NB4 (cell line): ENCODE data around the gene RPL4.

Experiments
- DNase-seq: peaks from one replicate; pipeline ENCODE4 v3.0.0; 2010; ENCODE audit warnings: low read depth
- H3K4me3 ChIP-seq: one replicate; pipeline ENCODE4 v1.5.1; 2011; ENCODE audit warnings: mild to moderate bottlenecking, low read depth, low read length, moderate library complexity
- MYC ChIP-seq: IDR thresholded peaks from 2 replicates; pipeline ENCODE4 v1.6.1; 2011; ENCODE audit warnings: low read depth, low read length
- POLR2A ChIP-seq: IDR thresholded peaks from 2 replicates; pipeline ENCODE4 v1.6.1; 2011; ENCODE audit warnings: mild to moderate bottlenecking; ENCODE audit not compliant: insufficient read length; ENCODE audit errors: extremely low read depth
- TF ChIP-seq, protein P1 (sequence below): IDR thresholded peaks from one replicate; pipeline ENCODE4 v1.5.1; 2012; ENCODE audit warnings: low read depth, low read length
- TF ChIP-seq, protein P2 (sequence below): IDR thresholded peaks from 2 replicates; pipeline ENCODE4 v1.6.1; 2011; ENCODE audit warnings: low read depth, low read length

The RPL4 gene

DNA sequence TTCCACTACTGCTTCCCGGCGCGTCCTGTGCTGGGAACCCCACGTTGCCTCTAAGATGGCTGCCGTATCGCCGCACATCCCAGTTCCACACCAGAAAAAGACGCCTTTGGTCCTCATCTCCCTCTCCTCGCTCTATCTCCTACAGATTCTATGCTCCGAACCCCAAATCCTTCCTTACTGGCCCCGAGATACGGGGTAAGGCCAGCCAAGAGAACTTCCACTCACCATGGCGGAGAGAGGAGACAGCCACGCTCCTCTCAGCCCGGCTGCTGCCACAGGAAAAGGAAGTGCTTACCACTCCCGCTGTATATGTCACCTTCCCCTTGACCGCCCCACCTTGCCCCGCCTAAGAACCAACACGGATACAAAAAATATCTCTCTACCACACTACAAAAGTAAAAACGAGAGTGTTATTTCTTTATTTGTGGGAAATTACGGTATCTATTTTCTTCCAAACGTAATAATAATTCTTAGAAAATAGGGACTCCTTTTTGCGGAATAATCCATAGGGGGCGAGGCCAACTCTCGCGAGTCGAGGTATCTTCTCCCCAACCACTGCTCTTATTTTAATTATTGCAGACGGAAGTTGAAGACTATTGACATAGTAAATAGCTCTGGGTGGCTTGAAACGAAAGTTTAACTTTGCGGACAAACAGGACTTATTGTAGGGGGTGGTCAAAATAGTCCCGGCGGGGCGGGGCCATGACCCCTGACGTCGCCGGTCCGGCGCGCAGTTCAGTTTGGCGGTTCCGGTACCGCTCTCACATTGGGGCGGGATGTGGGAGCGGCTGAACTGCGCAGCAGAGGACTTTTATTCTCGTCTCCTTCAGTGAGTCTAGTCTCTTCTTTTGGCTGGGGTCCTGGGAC is at the start of gene RPL4, which contains the start of gene ZWILCH:
TSS of gene RPL4 (minus strand) at position 293 of the 867 bp plus-strand sequence. CDS start at position 228, 65 bp downstream.
TSS of gene ZWILCH (plus strand) at position 764 of the 867 bp plus-strand sequence. CDS start at position 777, 13 bp downstream.
- peak; percentile 96 for TF ChIP-seq POLR2A
- TF ChIP-seq, protein P1, sequence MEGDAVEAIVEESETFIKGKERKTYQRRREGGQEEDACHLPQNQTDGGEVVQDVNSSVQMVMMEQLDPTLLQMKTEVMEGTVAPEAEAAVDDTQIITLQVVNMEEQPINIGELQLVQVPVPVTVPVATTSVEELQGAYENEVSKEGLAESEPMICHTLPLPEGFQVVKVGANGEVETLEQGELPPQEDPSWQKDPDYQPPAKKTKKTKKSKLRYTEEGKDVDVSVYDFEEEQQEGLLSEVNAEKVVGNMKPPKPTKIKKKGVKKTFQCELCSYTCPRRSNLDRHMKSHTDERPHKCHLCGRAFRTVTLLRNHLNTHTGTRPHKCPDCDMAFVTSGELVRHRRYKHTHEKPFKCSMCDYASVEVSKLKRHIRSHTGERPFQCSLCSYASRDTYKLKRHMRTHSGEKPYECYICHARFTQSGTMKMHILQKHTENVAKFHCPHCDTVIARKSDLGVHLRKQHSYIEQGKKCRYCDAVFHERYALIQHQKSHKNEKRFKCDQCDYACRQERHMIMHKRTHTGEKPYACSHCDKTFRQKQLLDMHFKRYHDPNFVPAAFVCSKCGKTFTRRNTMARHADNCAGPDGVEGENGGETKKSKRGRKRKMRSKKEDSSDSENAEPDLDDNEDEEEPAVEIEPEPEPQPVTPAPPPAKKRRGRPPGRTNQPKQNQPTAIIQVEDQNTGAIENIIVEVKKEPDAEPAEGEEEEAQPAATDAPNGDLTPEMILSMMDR = no peak
- TF ChIP-seq, protein P2, sequence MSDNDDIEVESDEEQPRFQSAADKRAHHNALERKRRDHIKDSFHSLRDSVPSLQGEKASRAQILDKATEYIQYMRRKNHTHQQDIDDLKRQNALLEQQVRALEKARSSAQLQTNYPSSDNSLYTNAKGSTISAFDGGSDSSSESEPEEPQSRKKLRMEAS = peak; percentile 80
- peak; percentile 92 for TF ChIP-seq MYC
- peak; percentile 89 for DNase-seq
- peak within 1 kb of the TSS; percentile 93 for H3K4me3 ChIP-seq

GRCh38 chr15:66545255-66545654 is 40.6 kb upstream of the RPL4 start:
- no peak for DNase-seq
- TF ChIP-seq, protein P2 = no peak
- TF ChIP-seq MYC (no peak), POLR2A (no peak)
- TF ChIP-seq, protein P1 = no peak
- no peak overlapping the region for H3K4me3 ChIP-seq

DNA sequence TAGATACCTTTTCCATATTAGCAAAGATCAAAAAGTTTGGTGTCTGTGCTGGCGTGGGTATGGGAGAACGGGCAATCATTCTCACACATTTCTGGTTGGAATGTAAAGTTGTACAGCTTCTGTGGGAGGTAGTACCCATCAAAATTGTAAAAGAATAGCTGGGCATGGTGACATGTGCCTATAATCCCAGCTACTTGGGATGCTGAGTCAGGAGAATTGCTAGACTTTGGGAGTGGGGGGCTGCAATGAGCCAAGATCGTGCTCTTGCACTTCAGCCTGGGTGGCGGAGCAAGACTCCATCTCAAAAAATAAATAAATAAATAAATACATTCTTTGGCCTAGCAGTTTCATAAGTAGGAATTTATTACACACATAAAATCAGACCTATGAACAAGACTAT is 38.2 kb upstream of the RPL4 start:
- TF ChIP-seq, protein P1 = no peak
- TF ChIP-seq, protein P2 = no peak
- TF ChIP-seq MYC (no peak), POLR2A (no peak)
- no peak for DNase-seq
- no peak overlapping the region for H3K4me3 ChIP-seq

GRCh38 chr15:66535056-66535455 is 30.4 kb upstream of the RPL4 start:
- no peak for DNase-seq
- no peak overlapping the region for H3K4me3 ChIP-seq
- no peak for TF ChIP-seq POLR2A
- no peak for TF ChIP-seq MYC
- TF ChIP-seq, protein P1 = no peak

- H3K4me3 ChIP-seq = no peak overlapping the region
- DNase-seq = no peak
- TF ChIP-seq POLR2A = no peak
- TF ChIP-seq, protein P1 = no peak
- no peak for TF ChIP-seq MYC
- TF ChIP-seq, protein P2 = no peak
Observed at GRCh38 chr15:66524838-66525237, 20.2 kb upstream of the RPL4 start.
